ENCODE data around the gene BHLHE40. TPM values are rescaled to one million over a fixed set of nuclear protein-coding genes. Genes with fewer than 3 reads are reported as not detected.

The BHLHE40 gene
- total and polyA plus RNA-seq, 2 donors (not counting 3 experiments of a cell fraction or from before 2014, with no cell fraction given): 40.3 to 57.9 TPM

DNA sequence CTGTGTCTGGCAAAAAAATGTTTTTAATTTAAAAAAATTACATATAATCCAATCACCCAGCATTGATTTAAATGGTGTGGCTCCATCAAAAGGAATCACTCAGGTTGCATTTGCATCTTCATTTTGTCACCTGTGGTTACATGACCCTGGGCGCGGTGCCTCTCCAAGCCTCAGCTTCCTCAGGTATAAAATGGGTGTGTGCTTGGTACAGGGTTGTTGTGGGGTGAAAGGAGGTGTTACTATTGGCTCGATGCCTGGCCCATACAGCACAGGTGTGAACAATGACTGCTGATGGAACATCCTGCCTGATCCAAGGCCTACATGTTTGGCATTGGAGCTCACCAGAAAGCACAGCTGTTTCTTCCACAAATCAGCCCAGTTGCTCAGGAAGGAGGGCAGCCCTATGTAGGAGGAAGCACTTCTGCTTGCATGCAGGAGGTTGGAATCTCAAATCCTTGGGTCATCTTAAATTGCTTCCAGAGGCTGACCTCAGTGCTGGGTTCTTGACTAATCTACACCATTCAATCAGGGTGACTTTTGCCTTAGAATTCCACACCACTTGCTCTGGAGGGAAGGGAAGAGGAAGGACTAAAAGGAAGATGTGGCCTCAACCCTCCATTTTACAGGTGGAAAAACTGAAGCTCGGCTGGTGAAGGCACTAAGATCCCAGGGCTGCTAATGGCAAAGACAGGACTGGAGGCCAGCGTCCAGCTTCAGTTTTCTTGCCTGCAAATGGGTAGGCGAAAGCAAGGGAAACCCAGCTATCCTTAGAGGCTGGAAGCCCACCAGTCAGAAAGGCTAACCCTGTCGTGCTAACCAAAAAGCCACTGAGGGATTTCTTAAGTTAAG, 31.7 kb downstream of the BHLHE40 start:
- Histone ChIP-seq H3K36me3 (ENCODE audit: control insufficient read depth in 2 of 2, extremely low read depth in 1 of 2, insufficient read depth in 2 of 2, low read length in 2 of 2) (no peaks in the 10 kb centered on the region), H3K4me3 (replicated peaks in 1 of 3; ENCODE audit: insufficient read depth in 1 of 3, low read depth in 1 of 3, low read length in 3 of 3) (no peak overlapping the region), H3K27me3 (ENCODE audit: control insufficient read depth in 2 of 2, insufficient read depth in 2 of 2, low read length in 2 of 2) (no peaks in the 10 kb centered on the region), H3K9ac (replicated peaks; ENCODE audit: extremely low read depth, insufficient read depth, low read length) (no peak overlapping the region), H3K9me1 (replicated peaks; ENCODE audit: control insufficient read depth, extremely low read depth, insufficient read depth, low read length) (no peaks in the 10 kb centered on the region), H3K9me3 (replicated peaks; ENCODE audit: control insufficient read depth, insufficient read depth, low read length) (no peaks in the 10 kb centered on the region), H3K79me2 (ENCODE audit: control insufficient read depth, insufficient read depth, low read length) (no peaks in the 10 kb centered on the region), H4K20me1 (replicated peaks; ENCODE audit: control insufficient read depth, extremely low read depth, insufficient read depth, low read length) (no peaks in the 10 kb centered on the region), H2AFZ (ENCODE audit: low read depth, low read length) (no peak overlapping the region), H3K27ac (ENCODE audit: insufficient read depth, low read depth, low read length) (no peak overlapping the region), H3K4me2 (ENCODE audit: insufficient read depth, low read length) (no peak overlapping the region), H3K4me1 (ENCODE audit: control insufficient read depth, extremely low read depth, insufficient read depth, low read length) (peaks cover 23% of the 10 kb centered on the region)
- BruUV-seq (replicated peaks): no TSS peak
- POLR2A ChIA-PET: no interaction called here
- FAIRE-seq (no peak), DNase-seq (ENCODE audit: low read depth, low spot score) (no peak)
- TF ChIP-seq POLR2A (IDR thresholded peaks at IDR 0.05; ENCODE audit: low read depth, low read length): no peak
- TF ChIP-seq, protein P1, sequence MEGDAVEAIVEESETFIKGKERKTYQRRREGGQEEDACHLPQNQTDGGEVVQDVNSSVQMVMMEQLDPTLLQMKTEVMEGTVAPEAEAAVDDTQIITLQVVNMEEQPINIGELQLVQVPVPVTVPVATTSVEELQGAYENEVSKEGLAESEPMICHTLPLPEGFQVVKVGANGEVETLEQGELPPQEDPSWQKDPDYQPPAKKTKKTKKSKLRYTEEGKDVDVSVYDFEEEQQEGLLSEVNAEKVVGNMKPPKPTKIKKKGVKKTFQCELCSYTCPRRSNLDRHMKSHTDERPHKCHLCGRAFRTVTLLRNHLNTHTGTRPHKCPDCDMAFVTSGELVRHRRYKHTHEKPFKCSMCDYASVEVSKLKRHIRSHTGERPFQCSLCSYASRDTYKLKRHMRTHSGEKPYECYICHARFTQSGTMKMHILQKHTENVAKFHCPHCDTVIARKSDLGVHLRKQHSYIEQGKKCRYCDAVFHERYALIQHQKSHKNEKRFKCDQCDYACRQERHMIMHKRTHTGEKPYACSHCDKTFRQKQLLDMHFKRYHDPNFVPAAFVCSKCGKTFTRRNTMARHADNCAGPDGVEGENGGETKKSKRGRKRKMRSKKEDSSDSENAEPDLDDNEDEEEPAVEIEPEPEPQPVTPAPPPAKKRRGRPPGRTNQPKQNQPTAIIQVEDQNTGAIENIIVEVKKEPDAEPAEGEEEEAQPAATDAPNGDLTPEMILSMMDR (IDR thresholded peaks at IDR 0.05; ENCODE audit: extremely low read depth in 1 of 2, insufficient read depth in 1 of 2, low read depth in 1 of 2, low read length in 2 of 2): no peak
- TF ChIP-seq GATA2 (IDR thresholded peaks at IDR 0.05; ENCODE audit: insufficient read depth, insufficient read length, low read depth, low read length): no peak
- TF ChIP-seq MAX (IDR thresholded peaks at IDR 0.05; ENCODE audit: insufficient read depth, insufficient read length): no peak
- TF ChIP-seq EZH2 (IDR thresholded peaks at IDR 0.05; ENCODE audit: borderline replicate concordance, low read depth, low read length, severe bottlenecking): no peak
- TF ChIP-seq FOS (IDR thresholded peaks at IDR 0.05; ENCODE audit: borderline replicate concordance, insufficient read depth, low read length): no peak
- no peak for TF ChIP-seq MYC (IDR thresholded peaks at IDR 0.05; ENCODE audit: low read depth, low read length)
- no peak for TF ChIP-seq POLR2AphosphoS5 (IDR thresholded peaks at IDR 0.05; ENCODE audit: insufficient read depth, low read depth, low read length)
- CTCF ChIA-PET: interaction anchor here (1.1 to 1.9 kb wide), 3 partner anchors 11 to 290 kb away, joined by 3 to 7 read pairs (median 4); no protein-coding TSS in a partner anchor
- intact Hi-C loops (cut with micrococcal nuclease): no loop called here
- dilution Hi-C loops (cut with MboI; ENCODE audit: extremely low pct_ligation_motif_present, low sequenced_read_pairs): no loop called here
